Loucy (cell line): ENCODE results near the gene SCRT2.

ENCODE experiments used
- CTCF ChIP-seq: fragments of 200-600 bp; sonication (generic); conservative IDR thresholded peaks from 2 replicates; pipeline ENCODE4 v1.5.1; 2014; ENCODE audit warnings: mild to moderate bottlenecking, antibody characterized with exemption, low read length
- EZH2phosphoT487 ChIP-seq: fragments of 200-600 bp; IDR thresholded peaks from 2 replicates; pipeline ENCODE4 v1.6.1; 2018; ENCODE audit warnings: antibody characterized with exemption, mild to moderate bottlenecking, moderate library complexity, borderline replicate concordance

- TF ChIP-seq CTCF (no peak), EZH2phosphoT487 (no peak)
Measured at GRCh38 chr20:684676-685319, 9.2 kb upstream of the SCRT2 start.
